ENCODE measurements around the gene KLHL3. TPM values are rescaled to one million over a fixed set of nuclear protein-coding genes. Genes with fewer than 3 reads are reported as not detected.

KLHL3 gene
- polyA plus RNA-seq, 1 experiment, result 2.2 TPM

- DNase-seq (ENCODE audit: low read depth, low spot score), result no peak
- ChIA-PET POLR2A (no interaction called here), CTCF (interaction anchor here (2.5 to 2.6 kb wide), 2 partner anchors 24 to 106 kb away, joined by 15 to 20 read pairs; no protein-coding TSS in a partner anchor)
- Histone ChIP-seq H3K27ac (ENCODE audit: low read depth, low read length) (no peak overlapping the region), H3K9me3 (ENCODE audit: control insufficient read depth, insufficient read depth, low read length) (no peaks in the 10 kb centered on the region; the same call in 1 of the 2 replicates), H3K4me3 (ENCODE audit: low read depth, low read length) (no peak overlapping the region), H3K27me3 (ENCODE audit: control insufficient read depth, insufficient read depth, low read length) (no peaks in the 10 kb centered on the region)
- TF ChIP-seq, protein P1, sequence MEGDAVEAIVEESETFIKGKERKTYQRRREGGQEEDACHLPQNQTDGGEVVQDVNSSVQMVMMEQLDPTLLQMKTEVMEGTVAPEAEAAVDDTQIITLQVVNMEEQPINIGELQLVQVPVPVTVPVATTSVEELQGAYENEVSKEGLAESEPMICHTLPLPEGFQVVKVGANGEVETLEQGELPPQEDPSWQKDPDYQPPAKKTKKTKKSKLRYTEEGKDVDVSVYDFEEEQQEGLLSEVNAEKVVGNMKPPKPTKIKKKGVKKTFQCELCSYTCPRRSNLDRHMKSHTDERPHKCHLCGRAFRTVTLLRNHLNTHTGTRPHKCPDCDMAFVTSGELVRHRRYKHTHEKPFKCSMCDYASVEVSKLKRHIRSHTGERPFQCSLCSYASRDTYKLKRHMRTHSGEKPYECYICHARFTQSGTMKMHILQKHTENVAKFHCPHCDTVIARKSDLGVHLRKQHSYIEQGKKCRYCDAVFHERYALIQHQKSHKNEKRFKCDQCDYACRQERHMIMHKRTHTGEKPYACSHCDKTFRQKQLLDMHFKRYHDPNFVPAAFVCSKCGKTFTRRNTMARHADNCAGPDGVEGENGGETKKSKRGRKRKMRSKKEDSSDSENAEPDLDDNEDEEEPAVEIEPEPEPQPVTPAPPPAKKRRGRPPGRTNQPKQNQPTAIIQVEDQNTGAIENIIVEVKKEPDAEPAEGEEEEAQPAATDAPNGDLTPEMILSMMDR (IDR thresholded peaks at IDR 0.05; ENCODE audit: low read depth, low read length), result no peak
These were observed 99.8 kb downstream of the KLHL3 start for GRCh38 chr5:137636099-137636498.

GRCh38 chr5:137635521-137635921 lies 100.4 kb downstream of the KLHL3 start:
- ChIA-PET CTCF (interaction anchor here (1.4 to 2.6 kb wide), 3 partner anchors 24 to 434 kb away, joined by 4 to 20 read pairs (median 15); no protein-coding TSS in a partner anchor), POLR2A (no interaction called here)
- DNase-seq (ENCODE audit: low read depth, low spot score), result no peak
- TF ChIP-seq, protein P1 (IDR thresholded peaks at IDR 0.05; ENCODE audit: low read depth, low read length), result no peak
- H3K4me3 ChIP-seq (ENCODE audit: low read depth, low read length), result no peak overlapping the region
- H3K27me3 ChIP-seq (ENCODE audit: control insufficient read depth, insufficient read depth, low read length), result no peaks in the 10 kb centered on the region
- no peaks in the 10 kb centered on the region; the same call in 1 of the 2 replicates for H3K9me3 ChIP-seq (ENCODE audit: control insufficient read depth, insufficient read depth, low read length)
- H3K27ac ChIP-seq (ENCODE audit: low read depth, low read length), result no peak overlapping the region

- ChIA-PET CTCF (interaction anchor here (1.3 to 2.6 kb wide), 4 partner anchors 26 to 401 kb away, joined by 4 to 20 read pairs (median 10); no protein-coding TSS in a partner anchor), POLR2A (no interaction called here)
- H3K27ac ChIP-seq (ENCODE audit: low read depth, low read length), result no peak overlapping the region
- H3K9me3 ChIP-seq (ENCODE audit: control insufficient read depth, insufficient read depth, low read length), result no peaks in the 10 kb centered on the region; the same call in 1 of the 2 replicates
- H3K4me3 ChIP-seq (ENCODE audit: low read depth, low read length), result no peak overlapping the region
- TF ChIP-seq, protein P1 (IDR thresholded peaks at IDR 0.05; ENCODE audit: low read depth, low read length), result no peak
- DNase-seq (ENCODE audit: low read depth, low spot score), result no peak
- no peaks in the 10 kb centered on the region for H3K27me3 ChIP-seq (ENCODE audit: control insufficient read depth, insufficient read depth, low read length)
These were observed 102.0 kb downstream of the KLHL3 start for GRCh38 chr5:137633896-137634295.

DNA sequence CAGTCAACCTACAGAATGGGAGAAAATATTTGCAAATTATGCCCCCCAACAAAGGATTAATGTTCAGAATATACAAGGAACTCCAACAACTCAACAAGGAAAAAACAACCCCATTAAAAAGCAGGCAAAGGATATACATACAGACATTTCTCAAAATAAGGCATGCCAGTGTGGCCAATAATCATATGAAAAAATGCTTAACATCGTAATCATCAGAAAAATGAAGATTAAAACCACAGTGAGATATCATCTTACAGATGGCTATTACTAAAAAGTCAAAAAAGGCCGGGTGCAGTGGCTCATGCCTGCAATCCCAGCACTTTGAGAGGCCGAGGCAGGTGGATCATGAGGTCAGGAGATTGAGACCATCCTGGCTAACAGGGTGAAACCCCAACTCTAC lies 103.2 kb downstream of the KLHL3 start:
- TF ChIP-seq, protein P1 (IDR thresholded peaks at IDR 0.05; ENCODE audit: low read depth, low read length), result no peak
- Histone ChIP-seq H3K27ac (ENCODE audit: low read depth, low read length) (no peak overlapping the region), H3K4me3 (ENCODE audit: low read depth, low read length) (no peak overlapping the region), H3K9me3 (ENCODE audit: control insufficient read depth, insufficient read depth, low read length) (no peaks in the 10 kb centered on the region; the same call in 1 of the 2 replicates), H3K27me3 (ENCODE audit: control insufficient read depth, insufficient read depth, low read length) (no peaks in the 10 kb centered on the region)
- ChIA-PET CTCF (interaction anchor here (0.6 to 6.7 kb wide), 3 partner anchors 14 to 109 kb away, joined by 3 to 271 read pairs (median 43); no protein-coding TSS in a partner anchor), POLR2A (no interaction called here)
- DNase-seq (ENCODE audit: low read depth, low spot score), result no peak

DNA sequence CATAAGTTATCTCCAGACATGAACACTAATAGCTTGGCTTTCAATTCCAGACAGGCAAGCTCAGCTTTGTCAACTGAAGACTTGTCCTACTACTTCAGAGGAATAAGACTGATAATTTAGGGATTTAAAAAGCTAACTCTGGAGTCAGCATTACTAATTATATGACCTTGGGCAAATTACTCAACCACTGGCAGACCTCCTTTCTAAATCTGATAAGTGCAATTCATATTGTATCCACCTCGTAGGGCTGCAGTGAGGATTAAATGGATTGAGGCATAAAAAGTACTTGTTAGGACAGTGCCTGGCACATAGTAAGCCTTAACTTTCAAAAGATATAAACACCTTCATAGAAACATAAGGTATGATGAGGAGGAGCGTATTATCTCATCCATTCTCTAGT lies 104.4 kb downstream of the KLHL3 start:
- Histone ChIP-seq H3K4me3 (ENCODE audit: low read depth, low read length) (no peak overlapping the region), H3K27ac (ENCODE audit: low read depth, low read length) (no peak overlapping the region), H3K27me3 (ENCODE audit: control insufficient read depth, insufficient read depth, low read length) (no peaks in the 10 kb centered on the region), H3K9me3 (ENCODE audit: control insufficient read depth, insufficient read depth, low read length) (no peaks in the 10 kb centered on the region)
- ChIA-PET POLR2A (no interaction called here), CTCF (interaction anchor here (0.9 to 6.7 kb wide), 5 partner anchors 28 to 147 kb away, joined by 6 to 271 read pairs (median 17); no protein-coding TSS in a partner anchor)
- no peak for DNase-seq (ENCODE audit: low read depth, low spot score)
- TF ChIP-seq, protein P1 (IDR thresholded peaks at IDR 0.05; ENCODE audit: low read depth, low read length), result no peak
